ENCODE measurements around the gene GTF2H1.
"Not testable (repeated sequence)": the region's sequence is repeated elsewhere in the genome, so short reads cannot be mapped to it uniquely, and the experiment has no call there.

GTF2H1 gene

DNA sequence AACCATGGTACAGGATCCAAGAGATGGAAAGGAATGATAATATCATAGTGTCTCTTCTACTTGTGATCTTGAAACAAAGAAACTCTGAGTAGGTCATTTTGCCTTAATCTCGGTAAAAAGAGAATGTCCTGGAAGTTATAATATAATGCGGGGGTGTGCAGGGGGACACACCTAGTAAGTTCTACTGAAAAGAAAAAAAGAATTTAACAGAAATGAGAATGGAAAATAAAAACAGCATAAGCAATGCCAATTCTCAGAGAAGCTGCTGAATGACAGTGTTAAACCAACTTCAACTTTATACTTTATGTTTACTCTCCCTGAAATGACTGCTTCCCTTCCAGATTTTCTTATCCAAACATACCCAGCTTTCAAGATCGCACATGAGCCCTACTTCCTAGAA, 2.5 kb upstream of the GTF2H1 start:
- TF ChIP-seq, protein P1, sequence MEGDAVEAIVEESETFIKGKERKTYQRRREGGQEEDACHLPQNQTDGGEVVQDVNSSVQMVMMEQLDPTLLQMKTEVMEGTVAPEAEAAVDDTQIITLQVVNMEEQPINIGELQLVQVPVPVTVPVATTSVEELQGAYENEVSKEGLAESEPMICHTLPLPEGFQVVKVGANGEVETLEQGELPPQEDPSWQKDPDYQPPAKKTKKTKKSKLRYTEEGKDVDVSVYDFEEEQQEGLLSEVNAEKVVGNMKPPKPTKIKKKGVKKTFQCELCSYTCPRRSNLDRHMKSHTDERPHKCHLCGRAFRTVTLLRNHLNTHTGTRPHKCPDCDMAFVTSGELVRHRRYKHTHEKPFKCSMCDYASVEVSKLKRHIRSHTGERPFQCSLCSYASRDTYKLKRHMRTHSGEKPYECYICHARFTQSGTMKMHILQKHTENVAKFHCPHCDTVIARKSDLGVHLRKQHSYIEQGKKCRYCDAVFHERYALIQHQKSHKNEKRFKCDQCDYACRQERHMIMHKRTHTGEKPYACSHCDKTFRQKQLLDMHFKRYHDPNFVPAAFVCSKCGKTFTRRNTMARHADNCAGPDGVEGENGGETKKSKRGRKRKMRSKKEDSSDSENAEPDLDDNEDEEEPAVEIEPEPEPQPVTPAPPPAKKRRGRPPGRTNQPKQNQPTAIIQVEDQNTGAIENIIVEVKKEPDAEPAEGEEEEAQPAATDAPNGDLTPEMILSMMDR (IDR thresholded peaks at IDR 0.05; ENCODE audit: low read depth, low read length): no peak
- DNase-seq (ENCODE audit: extremely low read depth, low read depth): no peak

DNA sequence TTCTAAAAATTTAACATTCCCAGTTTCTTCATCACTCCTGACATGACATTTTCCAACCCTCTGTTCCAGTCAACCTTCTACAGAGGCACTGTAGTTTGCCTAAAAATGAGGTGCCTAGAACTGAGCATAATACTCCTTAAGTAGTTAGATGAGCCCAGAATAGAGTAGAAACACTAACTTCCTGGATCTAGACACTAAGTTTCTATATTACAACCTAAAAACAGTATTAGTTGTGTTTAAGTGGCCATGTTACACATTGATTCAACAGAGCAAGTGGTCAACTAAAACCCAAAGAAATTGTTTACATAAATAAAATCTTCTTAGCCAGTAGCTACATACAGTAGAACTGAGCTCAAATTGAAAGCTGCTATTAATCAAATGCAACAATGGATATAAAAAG, 1.8 kb upstream of the GTF2H1 start:
- TF ChIP-seq, protein P1 (IDR thresholded peaks at IDR 0.05; ENCODE audit: low read depth, low read length): no peak
- DNase-seq (ENCODE audit: extremely low read depth, low read depth): no peak

DNA sequence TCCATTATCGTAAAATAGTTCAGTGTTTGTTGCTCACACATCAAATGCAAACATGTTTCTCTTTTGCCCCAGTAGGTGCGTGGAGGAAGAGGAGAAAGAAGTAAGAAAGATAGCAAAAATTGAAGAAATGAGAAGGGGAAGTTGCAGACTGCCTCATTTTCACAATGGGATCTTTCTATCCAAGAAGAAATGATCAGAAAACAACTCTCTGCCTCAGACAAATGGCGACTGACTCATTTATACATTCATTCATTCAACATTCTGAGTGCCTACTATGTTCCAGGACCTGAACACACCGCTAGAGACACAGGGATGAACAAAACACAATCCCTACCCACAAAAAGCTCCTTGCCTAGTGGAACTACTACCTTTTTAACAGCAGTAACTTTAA, 794 bp upstream of the GTF2H1 start:
- DNase-seq (ENCODE audit: extremely low read depth, low read depth): no peak
- TF ChIP-seq, protein P1 (IDR thresholded peaks at IDR 0.05; ENCODE audit: low read depth, low read length): no peak

DNA sequence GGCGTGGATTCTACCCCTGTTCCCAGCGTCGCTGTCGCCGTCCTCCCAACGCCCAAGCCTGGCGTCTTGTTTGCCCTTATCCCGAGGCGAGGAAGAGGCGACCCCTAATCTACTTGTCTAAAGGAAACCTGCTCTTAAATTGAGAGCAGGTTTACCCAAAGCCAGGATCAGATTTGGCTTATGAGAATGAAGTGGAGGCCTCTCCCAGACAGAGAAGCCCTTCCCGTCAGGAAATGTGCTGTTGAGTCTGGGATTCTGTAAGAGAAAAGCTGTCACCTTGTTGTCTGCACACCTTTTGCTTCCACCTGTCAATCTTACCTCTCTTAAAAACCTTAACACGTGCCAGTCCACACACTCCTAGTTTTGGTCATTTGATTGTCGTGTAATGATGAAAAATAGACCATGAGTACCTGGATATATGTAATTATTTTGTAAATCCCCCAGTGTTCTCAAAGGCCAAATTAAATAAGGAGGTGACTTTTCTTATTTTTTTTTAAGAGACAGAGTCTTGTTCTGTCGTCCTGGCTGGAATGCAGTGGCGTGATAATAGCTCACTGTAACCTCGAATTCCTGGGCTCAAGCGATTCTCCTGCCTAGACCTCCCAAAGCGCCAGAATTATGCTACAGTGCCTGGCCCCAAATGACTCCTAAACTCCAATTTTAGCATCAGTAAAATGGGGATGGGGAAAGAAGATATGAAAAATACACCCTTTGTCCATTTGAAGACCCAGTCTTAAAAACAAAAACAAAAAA, 627 bp downstream of the GTF2H1 start:
- TF ChIP-seq, protein P1 (IDR thresholded peaks at IDR 0.05; ENCODE audit: low read depth, low read length): no peak
- DNase-seq (ENCODE audit: extremely low read depth, low read depth): no peak

DNA sequence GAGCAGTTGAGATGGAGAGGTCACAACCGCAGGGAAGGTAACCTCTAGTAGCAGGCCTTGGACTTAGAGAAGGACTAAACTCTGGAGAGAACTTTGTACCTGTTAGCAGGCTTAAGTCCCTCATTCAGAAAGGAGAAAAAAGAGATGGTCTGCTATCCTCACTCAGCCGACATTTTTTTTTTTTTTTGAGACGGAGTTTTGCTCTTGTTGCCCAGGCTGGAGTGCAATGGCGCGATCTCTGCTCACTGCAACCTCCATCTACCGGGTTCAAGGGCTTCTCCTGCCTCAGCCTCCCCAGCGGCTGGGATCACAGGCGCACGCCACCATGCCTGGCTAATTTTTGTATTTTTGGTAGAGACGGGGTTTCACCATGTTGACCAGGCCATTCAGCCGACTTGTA, 1.5 kb downstream of the GTF2H1 start:
- not testable (repeated sequence) for DNase-seq (ENCODE audit: extremely low read depth, low read depth)

DNA sequence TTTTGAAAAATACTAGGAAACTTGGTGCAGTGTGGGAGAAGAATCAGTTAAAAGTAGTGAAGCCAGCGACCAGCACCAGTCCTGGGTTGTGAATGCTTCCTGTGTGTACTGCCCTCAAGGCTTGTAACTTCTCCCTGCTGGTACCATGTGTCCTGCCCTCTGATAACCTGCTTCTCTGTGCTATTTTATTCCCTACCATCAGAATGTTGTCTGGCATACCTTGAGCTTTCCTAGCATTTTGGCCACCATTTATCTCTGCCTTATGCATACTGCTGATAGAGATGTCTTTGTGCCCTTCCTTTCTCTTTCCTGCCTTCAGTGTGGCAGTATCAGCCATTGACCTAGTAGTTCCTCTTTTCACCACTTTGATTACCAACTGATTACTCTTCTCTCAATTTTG, 2.0 kb downstream of the GTF2H1 start:
- TF ChIP-seq, protein P1 (IDR thresholded peaks at IDR 0.05; ENCODE audit: low read depth, low read length): no peak
- DNase-seq (ENCODE audit: extremely low read depth, low read depth): no peak

DNA sequence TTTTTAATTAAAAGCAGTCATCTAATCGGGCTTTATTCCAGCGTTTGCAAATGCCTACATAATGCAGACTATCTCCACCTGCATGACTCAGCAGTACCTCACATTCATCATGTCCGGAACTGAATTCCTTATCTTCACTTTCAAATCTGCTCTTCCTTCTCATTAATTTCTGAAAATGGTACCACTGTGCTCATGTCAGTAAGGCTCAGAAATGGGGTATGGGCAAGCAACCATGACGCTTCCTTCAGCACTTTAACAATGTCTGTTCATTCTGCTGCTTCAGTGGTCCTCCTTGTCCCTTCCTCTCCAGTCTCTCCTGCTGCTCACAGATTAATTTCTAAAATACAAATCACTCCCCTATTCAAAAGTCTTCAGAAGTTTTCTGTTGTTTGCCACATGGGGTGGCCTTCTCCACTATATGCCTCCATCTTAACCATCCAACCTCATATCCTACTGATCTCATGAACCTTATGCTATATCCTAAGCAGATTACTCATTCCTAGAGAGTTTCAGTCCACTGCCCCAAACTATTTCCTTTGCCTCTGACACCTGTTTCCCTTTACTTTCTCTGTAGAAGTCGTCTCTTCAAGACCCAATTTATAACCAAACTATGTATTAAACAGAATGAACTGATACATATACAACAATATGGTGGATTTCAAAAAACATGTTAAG, 7.0 kb downstream of the GTF2H1 start:
- no peak for DNase-seq (ENCODE audit: extremely low read depth, low read depth)
- TF ChIP-seq, protein P1 (IDR thresholded peaks at IDR 0.05; ENCODE audit: low read depth, low read length): no peak

Data from AG09319 (cell line).